Dermis microvascular lymphatic vessel endothelial cell (primary cell): Measurements from ENCODE around the gene EMID1. TPM values are rescaled to one million over a fixed set of nuclear protein-coding genes. Genes with fewer than 3 reads are reported as not detected.

ENCODE experiments used
- DNase-seq, 2 donors: peaks; one replicate each; pipeline versions ENCODE4 v3.0.0 to v3.0.0-alpha.2; 2010; ENCODE audit warnings: low read depth in 2 of 2
- total RNA-seq: library from RNA; depleted of rRNA; stranded (reverse); fragments of >200 nt; gene quantifications from 2 replicates; pipeline ENCODE4 v1.2.1, GENCODE V29; 2014

The EMID1 gene
- total RNA-seq, 1 donor from 2014 or later, result 1.9 TPM

DNA sequence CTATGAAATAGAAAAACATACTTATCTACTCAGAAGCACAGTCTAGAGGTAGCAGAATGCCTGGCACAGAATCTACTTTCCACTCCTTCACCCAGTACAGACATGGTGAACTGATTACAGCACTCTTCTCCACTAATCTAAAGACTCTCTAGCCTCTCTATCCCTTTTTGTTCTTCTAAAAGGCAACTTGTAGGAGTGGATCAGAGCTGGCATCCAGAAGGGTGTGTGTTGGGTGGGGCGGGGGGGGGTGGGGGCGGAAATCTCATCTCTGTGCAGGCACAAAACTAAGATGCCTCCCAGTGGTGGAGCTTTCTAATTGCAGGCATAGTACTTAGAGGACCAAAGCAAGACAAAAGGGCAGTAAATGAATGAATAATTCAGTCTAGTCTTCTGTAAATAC lies 11.5 kb upstream of the EMID1 start:
- DNase-seq, result no peak

DNA sequence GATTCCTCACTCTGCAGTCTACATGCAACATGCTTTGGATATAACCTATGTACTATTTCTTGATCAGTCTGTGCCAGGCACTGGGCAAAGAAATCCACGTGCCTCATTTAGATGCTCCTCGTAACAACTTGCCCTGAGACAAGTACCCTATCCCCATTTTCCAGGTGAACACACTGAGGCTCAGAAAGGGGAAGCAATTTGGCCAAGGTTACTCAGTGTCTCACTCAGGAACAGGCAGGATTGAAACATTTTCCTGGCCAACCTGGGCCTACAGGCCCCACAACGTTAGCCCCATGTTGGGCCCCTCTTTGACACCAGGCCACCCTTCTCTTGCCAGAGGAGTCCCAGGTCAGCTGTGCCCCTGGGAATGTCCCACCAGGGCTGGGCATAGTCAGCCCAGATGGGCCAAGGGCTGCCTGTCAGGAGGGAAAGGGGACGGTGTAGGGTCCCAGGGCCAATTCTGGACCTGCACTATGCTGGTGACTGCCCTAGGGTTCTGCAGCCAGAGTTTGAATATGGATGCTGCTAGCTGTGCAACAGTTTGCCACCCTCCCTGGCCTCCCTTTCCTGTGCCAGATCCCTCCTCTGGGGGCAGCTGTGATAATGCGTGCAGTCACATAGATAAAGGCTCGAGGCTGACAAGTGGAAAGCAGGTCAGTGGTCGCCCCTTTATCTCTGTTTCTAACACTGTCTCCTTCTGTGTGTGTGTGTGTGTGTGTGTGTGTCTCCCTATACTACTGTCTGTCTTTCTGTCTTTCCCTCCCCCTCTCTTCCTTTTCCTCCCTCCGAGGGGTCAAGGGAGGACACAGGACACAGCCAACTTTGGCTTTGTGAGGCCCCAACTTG lies 10.4 kb upstream of the EMID1 start:
- DNase-seq, result peak in 1 of 2 donors; percentile 6

DNA sequence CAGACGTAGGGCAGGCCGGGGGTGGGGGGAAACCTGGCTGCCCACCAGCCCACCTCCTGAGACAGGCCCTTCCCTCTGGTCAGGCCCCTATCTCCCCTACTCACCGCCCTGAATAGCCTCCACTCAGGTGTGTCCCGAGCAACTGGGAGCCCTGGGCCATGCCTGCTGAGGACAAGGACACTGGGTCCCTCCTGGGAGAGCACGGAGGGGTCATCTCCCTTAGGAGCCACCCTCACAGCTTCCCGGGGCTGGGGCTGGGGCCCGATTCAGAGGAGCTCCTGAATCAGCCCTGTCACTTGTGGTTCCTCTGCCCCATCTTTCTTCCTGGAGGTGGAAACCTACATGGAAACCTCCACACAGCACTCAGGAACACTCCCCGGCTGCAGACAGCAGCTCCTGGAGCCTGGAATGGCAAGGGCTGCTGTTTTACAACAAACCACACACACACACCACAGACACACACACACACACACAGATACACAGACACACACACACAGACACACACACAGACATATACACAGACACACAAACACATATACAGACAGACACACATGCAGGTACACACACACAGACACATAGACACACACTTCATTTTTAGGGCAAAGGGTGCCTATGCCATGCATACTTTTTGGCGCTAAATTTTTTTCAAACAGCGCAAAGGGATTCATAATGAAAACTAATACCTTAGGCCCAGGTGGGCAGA lies 9.6 kb upstream of the EMID1 start:
- DNase-seq, result no peak

DNA sequence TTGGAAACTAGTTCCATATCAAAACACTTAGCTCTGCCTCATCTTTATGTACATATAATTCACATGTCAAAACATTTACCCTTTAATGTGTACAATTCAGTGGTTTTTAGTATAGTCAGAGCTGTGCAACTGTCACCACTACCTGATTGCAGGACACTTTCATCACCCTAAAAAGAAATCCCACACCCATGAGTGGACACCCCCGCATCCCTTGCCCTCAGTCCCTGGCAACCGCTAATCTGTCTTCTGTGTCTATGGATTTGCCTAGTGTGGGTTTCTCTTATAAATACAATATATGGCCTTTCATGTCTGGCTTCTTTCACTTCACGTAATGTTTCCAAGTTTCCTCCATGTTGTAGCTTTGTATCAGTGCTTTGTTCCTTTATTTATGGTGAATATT lies 8.6 kb upstream of the EMID1 start:
- DNase-seq, result no peak

DNA sequence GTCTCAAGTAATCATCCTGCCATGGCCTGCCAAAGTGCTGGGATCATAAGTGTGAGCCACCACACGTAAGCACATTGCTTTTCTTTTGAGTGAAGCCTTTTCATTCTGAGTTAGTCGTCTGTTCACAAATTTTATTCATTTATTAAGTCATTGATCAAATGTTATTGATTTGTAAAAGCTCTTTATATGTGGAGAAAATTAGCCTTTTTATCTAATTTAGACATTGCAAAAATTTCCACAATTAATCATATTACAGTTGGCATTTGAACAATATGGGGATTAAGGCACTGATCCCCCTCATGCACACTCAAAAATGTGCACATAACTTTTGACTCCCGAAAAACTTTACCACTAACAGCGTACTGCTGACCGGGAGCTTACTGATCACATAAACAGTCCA lies 7.5 kb upstream of the EMID1 start:
- no peak for DNase-seq

DNA sequence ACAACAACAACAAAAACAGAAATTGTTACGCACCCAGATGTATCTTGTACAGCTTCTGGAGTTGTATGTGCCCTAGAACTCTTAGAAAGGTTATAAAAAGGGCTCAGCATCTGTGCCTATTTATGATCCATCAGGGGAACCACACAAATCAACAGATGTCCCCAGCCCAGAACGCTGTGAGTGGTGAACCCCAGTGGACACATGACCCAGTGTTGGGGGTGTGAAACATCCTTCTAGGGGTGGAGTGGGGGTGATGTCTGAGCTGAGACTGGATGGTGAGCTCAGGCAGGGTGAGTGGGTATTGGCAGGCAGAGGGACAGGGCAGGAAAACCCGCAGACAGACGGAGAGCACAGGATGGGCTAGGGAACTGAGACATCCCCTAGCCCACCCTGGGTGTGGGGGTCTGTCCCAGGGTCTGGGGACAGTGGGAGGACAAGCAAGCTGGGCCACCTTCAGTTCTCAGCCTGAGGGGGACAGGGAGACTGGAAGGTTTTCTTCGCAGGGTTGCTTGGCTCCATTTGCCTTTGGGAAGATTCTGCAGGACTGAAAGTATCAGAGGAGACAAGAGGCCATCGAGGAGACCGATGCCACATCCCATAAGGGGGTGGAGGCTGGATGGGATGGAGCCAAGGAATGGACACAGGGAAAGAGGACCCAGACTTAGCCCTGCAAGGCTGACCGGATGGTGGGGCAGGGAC lies 5.8 kb upstream of the EMID1 start:
- no peak for DNase-seq

DNA sequence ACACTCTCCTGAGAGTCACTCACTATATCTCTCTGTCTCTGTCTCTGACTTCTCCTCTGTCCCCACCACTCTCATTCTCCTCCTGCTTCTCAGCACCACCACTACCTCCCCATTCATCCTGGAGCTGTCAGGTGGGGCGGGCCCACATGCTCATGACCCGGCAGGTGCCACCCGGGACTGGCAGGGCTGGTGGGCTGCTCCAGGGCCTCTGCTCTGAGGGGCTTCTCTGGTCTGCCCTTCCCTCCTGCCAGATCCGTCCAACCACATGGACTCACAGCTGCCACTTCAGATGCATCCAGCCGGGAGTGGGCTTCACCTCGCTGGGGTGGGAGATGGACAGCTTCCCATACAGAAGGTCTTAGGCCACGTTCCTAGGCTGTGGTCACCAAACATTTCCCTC lies 4.8 kb upstream of the EMID1 start:
- DNase-seq, result no peak

DNA sequence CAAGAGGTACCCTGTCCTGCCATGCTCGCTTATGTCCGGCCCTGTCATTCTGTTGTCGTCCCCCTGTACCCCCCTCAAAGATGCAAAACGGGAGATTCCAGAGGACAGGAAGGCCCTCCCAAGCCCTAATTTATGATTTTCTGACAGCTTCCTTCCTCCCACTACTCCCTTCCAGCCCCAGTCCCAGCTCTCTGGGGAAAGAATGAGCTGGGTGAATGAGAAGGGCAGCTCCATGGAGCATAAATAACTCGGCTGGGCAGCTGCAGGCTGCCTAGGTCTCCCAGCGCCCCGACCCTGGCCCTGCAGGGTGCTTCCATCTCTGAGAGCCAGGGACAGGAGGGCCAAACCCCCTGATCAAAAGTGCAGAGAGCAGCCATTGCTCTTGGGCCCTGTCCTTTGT lies 3.9 kb upstream of the EMID1 start:
- peak in 1 of 2 donors; percentile 16 for DNase-seq

DNA sequence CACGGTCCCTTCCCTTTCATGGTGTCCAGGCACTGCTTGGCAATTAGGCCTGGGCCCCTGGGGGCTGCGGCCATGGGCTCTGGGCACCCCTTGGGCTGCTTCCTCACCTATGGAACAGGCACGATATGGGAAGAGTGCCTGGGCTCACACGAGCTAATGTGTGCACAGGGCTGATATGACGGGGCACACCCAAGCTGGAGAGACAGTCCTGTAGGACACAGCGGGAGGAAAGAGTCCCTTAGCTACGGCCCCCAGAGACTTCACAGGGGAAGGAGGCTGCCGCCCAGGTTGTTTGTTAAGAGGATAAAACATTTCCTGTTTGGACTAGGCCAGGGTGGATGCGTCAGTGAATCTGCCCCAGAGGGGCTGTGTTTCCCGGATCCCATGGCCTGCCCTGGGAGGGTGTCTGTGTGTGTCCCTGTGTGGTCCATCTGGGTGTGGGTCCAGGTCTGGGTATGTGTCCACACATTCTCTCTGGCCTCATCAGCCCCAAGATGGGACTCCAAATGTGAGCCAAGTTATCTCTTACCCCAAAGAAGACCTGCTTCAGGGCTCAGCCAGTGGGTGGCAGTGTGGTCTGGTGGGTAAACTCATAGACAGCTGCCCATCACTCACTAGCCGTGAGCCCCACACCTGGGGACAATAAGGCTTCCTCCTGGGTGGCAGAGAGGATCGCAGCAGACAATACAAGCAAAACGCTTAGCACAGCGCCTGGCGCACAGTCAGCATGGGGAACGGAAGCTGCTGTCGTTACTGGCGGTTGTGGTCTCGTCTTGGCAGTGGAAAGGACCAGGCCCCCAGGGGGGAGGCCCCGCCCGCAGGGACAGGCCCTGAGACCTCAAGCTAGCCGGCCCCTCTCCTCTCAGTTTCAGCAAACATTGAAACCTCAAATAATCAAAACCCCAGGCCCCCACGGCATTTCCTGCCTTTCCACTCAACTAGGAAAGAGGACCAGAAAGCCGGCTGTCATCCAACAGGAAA lies 3.2 kb upstream of the EMID1 start:
- DNase-seq, result peak; percentile 39 to 61

DNA sequence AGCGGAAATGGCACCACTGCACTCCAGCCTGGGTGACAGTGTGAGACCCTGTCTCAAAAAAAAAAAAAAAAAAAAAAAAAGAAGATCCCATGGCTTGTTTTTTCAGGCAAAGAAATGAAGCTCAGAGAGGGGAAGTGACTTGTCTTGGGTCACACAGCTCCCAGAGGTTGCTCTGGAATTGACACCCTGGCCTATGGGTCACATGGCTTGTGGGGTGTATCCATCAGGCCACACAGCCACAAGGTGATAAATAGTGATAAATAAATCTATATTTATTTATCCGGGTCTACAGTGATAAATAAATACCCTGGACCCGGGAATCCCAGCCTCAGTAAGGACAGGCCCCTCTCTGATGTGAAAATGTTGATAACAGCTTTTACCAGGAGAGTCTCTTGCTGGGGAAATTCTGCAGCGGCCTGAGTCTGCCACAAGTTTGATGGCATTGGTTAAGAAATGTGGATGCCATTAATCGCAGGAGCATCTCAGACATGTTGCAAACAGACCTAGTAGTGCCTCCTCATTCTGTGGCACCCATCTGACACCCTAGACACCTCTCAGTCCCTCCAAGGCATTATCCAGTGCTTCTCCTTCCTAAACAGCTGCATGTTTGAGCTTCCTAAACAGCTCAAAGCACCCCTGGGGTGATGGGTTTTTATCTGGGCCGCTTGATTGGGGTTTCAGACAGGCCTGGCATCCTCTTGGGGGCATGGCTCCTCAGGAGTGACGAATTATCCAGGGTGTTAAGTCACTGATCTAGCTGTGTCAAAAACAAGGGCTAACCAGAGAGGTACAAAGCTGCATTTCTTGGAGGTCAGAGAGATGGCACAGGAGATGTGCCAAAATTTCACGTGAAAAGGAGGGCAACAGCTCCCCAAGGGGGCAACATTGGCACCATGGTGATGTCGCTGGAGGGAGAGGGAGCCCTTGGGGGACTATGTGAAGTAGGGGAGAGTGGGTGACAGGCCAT lies 1.9 kb upstream of the EMID1 start:
- no peak for DNase-seq

DNA sequence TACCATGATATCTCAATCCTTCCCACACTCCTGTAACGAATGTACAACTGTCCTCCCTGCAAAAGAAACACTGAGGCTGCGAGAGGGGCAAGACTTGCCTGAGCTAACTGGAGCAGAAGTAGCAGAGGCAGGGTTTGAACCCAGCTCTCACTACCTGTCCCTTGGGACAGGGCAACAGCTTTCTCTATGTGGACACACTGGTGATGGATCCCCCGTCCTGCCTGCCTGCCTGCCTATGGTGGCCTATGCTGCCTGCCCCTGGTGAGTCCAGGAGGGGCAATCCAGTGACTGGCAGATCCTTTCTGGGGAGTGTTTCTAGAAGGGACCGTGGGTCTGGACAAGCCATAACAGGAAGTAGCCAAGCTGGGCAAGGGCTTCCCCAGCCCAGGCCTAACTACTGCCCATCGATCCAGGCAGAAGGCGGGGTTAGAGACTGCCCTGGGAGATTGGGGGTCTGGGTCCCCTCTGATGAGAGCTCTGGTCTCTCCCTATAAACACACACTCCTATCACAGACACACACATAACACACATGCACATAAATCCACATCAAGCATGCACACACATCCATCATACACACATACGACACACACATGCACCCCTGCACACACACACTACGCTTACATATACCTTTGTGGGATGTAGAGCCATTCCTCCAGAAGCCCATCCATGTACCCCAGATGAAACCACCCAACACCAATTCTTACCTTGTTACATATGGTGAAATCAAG lies 1.1 kb upstream of the EMID1 start:
- no peak for DNase-seq

DNA sequence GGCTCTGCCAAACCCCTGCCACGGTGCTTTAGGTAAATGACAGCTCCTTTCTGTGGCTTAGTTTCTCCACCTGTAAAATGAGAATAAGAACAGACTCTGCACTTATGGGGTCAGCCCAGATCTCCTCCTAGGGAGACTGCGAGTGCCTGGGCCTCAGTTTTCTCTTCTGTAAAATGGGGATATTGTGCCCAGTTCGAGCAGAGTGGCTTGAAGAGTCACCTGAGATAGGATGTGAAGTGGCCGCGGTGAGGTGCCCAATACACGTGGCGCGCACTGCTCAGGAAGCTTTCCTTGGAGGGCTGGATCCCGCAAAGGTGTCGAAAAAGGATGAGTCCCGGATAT lies 473 bp upstream of the EMID1 start:
- DNase-seq, result no peak

DNA sequence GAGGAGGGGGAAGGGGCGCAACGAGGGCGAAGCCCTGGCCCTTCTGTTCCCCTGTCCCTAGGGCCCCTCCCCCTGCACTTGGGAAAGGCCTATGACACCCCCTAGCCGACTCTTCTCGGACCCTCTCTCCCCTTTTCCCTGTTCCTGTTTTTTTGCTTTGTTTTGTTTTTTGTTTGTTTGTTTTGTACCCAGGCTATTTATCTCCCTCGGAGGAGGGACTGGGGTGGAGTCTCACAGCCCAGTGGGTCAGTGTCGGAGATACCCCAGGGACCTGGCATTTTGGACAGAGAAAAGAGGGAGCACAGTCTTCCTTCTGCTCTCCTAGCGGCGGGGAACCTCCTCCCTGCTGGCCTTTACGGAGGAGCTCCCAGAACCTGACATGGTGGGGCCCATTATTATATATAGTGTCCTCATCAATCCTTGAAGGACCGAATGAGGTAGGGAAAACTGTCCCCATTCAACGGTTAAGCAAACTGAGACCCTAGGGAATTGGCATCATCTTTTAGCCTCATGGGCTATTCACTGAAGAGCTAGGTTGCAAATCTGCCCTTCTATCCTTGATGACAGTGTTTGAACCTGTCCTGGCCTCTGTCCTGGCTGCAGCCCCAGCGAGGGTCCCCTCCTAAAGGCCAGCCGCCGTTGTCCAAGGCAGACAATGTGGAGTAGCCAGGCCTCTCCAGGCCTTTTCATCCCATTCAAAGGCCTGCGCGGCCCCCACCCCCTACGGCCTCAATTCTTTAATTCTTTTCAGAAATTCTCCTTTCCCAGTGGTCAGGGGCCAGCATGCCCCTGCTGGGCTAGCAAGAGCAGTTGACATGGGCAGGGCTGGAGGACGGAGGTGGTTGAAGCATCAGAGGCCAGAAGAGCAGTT lies 911 bp downstream of the EMID1 start:
- DNase-seq, result no peak

DNA sequence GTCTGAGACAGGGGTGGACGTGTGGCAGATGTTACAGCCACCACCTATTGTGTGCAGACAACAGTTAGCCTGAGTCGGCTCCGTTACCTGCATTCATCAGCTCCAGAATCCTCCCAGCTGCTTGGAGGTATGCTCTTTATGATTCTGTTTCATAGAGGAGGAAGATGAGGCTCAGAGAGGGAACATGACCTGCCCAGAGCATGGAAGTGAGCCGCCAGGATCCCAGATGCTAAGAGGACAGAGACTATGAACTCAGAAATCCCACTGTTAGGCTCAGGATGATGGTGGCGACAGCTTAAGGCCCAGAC lies 1.5 kb downstream of the EMID1 start:
- DNase-seq, result no peak

DNA sequence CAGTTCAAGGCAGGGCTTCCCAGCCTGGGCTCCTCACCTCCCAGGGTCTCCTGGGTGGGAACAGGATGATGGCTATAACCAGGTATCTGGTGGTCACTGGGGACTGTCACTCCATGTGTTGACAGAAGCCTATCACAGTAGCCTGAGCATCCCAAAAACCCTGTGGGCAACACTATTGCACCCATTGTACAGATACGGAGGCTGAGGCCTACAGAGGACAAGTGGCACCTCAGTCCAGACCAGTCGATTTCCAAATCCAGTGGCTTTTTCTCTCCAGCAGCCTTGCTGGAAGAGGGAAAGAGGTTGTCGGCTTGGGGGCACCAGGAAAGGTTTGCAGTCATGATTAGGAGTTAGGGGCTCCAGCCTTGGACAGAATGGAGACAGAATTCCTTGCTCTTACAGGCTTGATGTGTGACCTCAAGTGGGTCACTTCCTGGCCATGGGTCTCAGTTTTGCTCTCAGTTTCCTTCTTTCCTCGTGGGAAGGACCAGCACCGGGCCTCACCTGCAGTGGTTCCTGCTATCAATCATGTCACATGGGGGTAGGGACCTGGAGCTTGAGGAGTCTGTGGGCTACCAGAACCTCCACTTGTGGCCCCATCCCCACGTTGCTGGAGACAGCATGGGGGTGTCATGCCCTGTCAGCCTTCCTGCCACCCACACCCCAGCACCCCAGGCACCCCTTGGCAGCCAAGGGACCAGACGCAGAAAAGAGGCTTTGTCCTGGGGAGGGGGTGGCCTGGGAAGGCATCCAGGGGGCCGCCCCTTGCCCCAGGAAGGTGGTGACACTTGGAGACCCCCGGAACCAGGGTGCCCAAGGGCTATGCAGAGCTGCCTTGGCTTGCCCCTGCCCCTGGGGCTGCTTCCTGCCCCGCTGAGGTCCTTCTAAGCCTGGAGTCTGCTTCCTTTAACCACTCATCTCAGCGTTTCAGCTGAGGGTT lies 2.1 kb downstream of the EMID1 start:
- no peak for DNase-seq

DNA sequence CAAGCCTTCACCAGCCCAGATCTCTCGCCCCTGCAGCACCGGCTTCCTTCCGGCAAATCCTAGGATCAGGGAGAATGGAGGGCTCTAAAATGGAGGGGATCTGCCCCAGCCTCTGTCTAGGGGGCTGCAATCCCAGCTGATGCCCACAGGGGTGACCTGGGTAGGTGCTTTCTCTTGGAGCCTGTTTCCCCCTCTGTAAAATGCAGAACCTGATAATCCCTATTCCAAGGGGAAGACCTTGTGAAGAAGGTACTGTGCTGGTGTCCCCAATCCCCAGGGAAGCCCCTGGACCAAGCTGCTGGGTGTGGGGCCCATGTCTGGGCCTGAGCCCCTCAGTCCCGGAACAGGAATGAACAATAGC lies 2.8 kb downstream of the EMID1 start:
- DNase-seq, result no peak

DNA sequence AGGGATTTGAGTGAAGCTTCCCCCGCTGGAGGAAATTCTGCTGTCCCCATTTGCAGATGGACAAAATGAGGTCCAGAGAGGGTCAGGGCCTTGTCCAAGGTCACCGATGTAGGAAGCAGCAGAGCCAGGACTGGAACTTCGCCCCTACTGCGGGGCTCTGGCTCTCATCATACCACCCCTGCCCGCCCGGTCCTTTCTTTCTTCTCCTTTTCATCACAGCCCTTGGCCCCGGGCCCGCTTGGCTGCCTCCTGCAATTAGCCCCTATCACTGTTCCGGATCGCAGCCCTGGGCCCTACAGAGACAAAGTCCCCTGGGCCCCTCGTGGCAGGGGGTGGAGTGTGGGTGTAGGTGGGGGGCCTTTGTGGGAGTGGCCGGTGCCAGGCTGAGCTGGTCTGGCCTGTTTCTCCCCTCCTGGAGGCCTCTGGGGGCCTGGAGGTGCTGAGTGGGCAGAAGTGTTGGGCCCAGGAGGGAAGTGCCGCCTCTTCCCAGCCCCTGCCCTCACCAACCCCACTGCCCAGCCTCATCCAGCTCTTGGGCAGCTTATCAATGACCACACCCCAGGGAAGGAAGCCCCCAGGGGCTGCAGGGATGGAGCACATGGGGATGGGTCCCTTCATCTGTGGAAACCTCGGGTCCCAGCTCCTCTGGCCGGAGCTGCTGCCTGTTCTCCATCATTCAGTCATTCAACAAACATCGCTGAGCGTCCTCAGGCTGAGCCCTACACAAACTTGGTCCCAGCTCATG lies 3.4 kb downstream of the EMID1 start:
- DNase-seq, result no peak
